Brain microvascular endothelial cell (primary cell): ENCODE results near the gene DNAJB13.
A peak's percentile ranks its signal among the peaks of the same experiment; 100 is the strongest.
"Not testable (repeated sequence)": the region's sequence is repeated elsewhere in the genome, so short reads cannot be mapped to it uniquely, and the experiment has no call there.

ENCODE experiments used
- DNase-seq: peaks from one replicate; pipeline ENCODE4 v3.0.0-alpha.2; 2020
- H3K27ac ChIP-seq: fragments of 250-450 bp; sonication (Bioruptor Pico); 2 replicates; pipeline ENCODE4 v1.5.1; 2020; ENCODE audit warnings: mild to moderate bottlenecking, moderate library complexity
- H3K27me3 ChIP-seq: fragments of 250-450 bp; sonication (Bioruptor Pico); replicated peaks from 2 replicates; pipeline ENCODE4 v1.5.1; 2020; ENCODE audit warnings: mild to moderate bottlenecking
- H3K36me3 ChIP-seq: fragments of 250-450 bp; sonication (Bioruptor Pico); replicated peaks from 2 replicates; pipeline ENCODE4 v1.5.1; 2020; ENCODE audit warnings: mild to moderate bottlenecking
- H3K4me3 ChIP-seq: 2 replicates; pipeline ENCODE4 v1.5.1; 2011; ENCODE audit warnings: low read depth, mild to moderate bottlenecking, control low read depth, low read length, moderate library complexity
- CTCF ChIP-seq: IDR thresholded peaks from 2 replicates; pipeline ENCODE4 v1.5.1; 2011; ENCODE audit warnings: low read depth, mild to moderate bottlenecking, moderate library complexity, low read length, control low read depth, inconsistent platforms; ENCODE audit errors: missing control alignments
- in situ Hi-C: cut with HindIII; loops from 2 replicates; pipeline ENCODE4 v1.10.0; 2017; ENCODE audit warnings: low sequenced_read_pairs, low pct_ligation_motif_present

The DNAJB13 gene

GRCh38 chr11:73981051-73981805 is 30.4 kb downstream of the DNAJB13 start:
- Histone ChIP-seq H3K36me3 (no peaks in the 10 kb centered on the region), H3K27ac (no peak overlapping the region), H3K27me3 (no peaks in the 10 kb centered on the region), H3K4me3 (peak overlapping the region; percentile 77)
- no peak for TF ChIP-seq CTCF
- in situ Hi-C loops: no loop called here
- no peak for DNase-seq

- Histone ChIP-seq H3K36me3 (no peaks in the 10 kb centered on the region), H3K27ac (peak within 1 kb of the TSS; percentile 45), H3K27me3 (no peaks in the 10 kb centered on the region), H3K4me3 (peak within 1 kb of the TSS; percentile 77)
- in situ Hi-C loops: no loop called here
- DNase-seq: peak; percentile 68
- TF ChIP-seq CTCF: no peak
Observed at GRCh38 chr11:73982595-73982989, 31.8 kb downstream of the DNAJB13 start, which contains the start of gene UCP2. TSS of gene UCP2 (minus strand) at chr11:73982843. CDS start at chr11:73978378, 4,465 bp downstream.

GRCh38 chr11:73982990-73983740 is 32.3 kb downstream of the DNAJB13 start:
- H3K27ac ChIP-seq: peak overlapping the region; percentile 45
- H3K27me3 ChIP-seq: no peaks in the 10 kb centered on the region
- in situ Hi-C loops: no loop called here
- no peak for TF ChIP-seq CTCF
- peak overlapping the region; percentile 77 for H3K4me3 ChIP-seq
- peak; percentile 84 for DNase-seq
- no peaks in the 10 kb centered on the region for H3K36me3 ChIP-seq

- TF ChIP-seq CTCF: no peak
- no peaks in the 10 kb centered on the region for H3K27me3 ChIP-seq
- H3K27ac ChIP-seq: no peak overlapping the region
- in situ Hi-C loops: no loop called here
- no peak for DNase-seq
- peak overlapping the region; percentile 77 for H3K4me3 ChIP-seq
- no peaks in the 10 kb centered on the region for H3K36me3 ChIP-seq
Observed at GRCh38 chr11:73983741-73984538, 33.1 kb downstream of the DNAJB13 start.

GRCh38 chr11:73985661-73986060 is 34.8 kb downstream of the DNAJB13 start:
- H3K4me3 ChIP-seq, DNase-seq, H3K36me3 ChIP-seq, in situ Hi-C loops, H3K27me3 ChIP-seq, H3K27ac ChIP-seq: not testable (repeated sequence)

- in situ Hi-C loops: no loop called here
- no peaks in the 10 kb centered on the region for H3K27me3 ChIP-seq
- H3K36me3 ChIP-seq: no peaks in the 10 kb centered on the region
- H3K4me3 ChIP-seq: no peak overlapping the region
- TF ChIP-seq CTCF: no peak
- DNase-seq: no peak
- H3K27ac ChIP-seq: no peak overlapping the region
Observed at GRCh38 chr11:73988227-73988626, 37.4 kb downstream of the DNAJB13 start.
